HUDEP-2 (cell line): Measurements from ENCODE around the gene KRTAP22-1.

Experiments used
- DNase-seq, 76 experiments: peaks; one replicate each; lab custom pipeline; 2025; ENCODE audit not compliant: unreplicated experiment in 76 of 76; lab: John Stamatoyannopoulos, UW

KRTAP22-1 gene

DNA sequence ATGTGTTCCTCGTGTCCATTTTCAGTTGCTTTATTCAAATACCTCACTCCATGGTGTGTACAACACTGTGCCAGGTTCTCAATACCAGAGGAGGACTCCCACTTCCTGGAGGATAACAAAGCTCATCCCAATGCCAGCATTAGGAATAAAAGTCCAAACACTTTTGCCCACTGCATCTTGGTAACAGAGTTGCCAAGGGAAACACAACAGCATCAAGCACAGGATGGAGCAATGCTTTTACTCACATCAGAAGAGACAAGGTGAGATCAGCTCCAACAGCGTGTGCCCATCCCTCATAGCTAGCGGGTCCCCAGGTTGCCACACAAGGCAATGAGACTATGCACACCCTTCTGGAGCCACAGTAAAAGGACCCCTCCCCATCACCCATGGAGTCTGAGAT, 22.5 kb downstream of the KRTAP22-1 start:
- no peak for DNase-seq

DNA sequence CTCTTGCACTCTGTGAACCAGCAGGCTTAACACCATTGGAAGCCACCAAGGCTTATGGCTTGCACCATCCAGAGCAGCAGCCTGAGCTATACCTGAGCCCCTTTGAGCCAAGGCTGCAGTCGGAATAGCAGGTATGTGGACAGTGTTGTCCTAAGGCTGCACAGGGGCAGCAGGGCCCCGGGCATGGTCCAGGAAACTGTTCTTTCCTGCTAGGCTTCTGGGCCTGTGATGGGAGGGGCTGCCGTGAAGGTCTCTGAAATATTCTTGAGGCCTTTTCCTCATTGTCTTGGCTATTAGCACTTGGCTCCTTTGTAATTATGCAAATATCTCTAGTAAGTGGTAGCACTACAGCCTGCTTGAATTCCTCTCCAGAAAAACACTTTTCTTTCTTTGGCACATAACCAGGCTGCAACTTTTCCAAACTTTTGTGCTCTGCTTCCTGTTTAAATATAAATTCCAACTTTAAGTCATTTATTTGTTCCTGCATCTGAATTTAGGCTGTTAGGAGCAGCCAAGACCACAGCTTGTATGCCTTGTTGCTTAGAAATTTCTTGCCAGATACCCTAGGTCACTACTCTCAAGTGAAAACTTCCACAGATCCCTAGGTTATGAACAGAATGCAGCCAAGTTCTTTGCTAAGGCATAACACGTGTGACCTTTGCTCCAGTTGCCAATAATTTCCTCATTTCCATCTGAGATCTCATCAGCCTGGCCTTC, 24.7 kb downstream of the KRTAP22-1 start:
- no peak for DNase-seq

DNA sequence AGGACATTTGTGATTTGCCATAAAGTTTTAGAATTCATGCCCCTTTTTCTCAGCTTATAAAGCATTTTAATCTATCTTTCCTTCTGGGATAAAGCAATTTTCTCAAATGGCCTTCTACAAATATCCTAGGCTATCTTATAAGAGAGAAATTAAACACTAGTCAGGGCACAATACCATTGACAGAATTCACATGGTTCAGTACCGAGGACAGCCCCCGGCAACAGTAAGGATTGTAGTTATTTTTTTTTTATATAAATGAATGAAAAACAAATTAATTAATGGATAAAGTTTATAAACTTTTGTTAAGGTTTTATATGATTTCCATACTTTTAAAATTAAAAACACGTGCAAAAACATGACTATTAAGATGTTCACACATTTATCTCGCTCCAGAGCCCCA, 27.2 kb downstream of the KRTAP22-1 start:
- DNase-seq, result no peak

DNA sequence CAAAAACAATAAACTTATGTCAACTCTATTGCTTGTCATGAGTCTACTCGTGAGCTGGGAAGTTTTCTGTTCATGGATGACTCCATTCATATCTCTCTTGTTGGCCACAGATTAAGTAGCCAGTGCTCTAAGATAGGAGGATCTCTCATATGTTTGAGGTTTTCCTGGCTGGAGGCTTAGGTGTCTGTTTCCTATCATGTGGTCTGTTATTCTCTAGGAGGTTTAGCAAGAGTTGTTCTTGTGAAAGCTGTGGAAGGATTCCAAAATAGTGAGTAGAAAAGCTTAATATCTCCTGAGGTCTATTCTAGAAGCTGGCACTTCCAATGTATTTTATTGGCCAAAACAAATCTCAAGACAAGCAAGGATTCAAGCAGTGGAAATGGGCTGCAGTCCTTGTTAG, 28.3 kb downstream of the KRTAP22-1 start:
- no peak for DNase-seq

DNA sequence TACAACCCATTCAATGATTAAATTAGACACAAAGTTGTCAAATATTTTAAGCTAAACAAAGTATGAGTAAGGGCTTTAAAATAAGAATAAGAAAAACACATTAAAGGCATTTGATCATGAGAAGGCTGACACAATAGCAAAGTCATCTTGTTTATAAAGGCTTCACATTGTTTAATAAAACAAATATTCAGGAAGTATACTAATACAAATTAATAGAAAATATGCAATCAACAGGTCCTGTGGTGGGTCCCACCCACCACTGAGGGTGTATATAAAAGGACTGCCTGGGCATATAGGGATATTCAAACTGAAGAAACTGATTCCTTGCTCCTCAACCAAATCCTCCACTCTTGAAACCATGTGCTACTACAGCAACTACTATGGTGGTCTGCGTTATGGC, 34.0 kb downstream of the KRTAP22-1 start, which contains the start of gene KRTAP20-2:
TSS of gene KRTAP20-2 (plus strand) at position 301 of the 400 bp plus-strand sequence. CDS start at position 359, 58 bp downstream.
- DNase-seq, result no peak

DNA sequence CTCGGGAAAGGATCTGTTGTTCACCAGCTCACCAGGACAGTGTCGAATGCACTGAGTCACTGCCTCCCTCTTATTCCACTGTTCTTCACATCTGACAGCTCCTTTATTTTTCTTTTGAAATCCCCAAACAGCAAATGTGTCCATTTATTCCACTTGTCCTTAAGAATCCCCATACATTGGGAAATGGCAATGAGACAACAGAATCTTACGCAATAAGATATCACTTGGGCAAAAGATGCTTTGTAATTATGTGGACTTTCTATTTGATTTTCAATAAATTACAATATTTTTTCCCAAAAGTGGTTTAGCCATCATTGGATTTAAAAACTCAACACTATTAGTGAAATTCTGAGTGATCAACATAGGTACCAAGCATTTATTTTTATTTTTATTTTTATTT, 37.8 kb downstream of the KRTAP22-1 start:
- DNase-seq, result no peak

DNA sequence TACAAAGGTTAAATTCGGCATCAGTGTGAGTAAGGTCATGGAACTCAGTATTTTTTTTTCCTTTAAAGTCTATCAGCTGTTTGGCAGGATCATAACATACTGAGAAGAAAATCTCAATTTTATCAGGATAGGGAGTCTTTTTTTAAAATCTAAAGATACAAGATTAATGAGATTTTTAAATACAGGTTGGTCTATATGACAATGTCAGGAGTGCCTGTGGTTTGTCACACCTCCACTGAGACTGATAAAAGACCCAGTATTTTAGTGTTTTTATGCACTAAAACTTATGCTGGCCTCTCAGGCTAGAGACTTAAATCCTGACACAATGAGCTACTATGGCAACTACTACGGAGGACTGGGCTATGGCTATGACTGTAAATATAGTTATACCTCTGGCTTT, 41.7 kb downstream of the KRTAP22-1 start, which contains the start of gene KRTAP20-3:
TSS of gene KRTAP20-3 (plus strand) at position 301 of the 400 bp plus-strand sequence.
- DNase-seq, result no peak

DNA sequence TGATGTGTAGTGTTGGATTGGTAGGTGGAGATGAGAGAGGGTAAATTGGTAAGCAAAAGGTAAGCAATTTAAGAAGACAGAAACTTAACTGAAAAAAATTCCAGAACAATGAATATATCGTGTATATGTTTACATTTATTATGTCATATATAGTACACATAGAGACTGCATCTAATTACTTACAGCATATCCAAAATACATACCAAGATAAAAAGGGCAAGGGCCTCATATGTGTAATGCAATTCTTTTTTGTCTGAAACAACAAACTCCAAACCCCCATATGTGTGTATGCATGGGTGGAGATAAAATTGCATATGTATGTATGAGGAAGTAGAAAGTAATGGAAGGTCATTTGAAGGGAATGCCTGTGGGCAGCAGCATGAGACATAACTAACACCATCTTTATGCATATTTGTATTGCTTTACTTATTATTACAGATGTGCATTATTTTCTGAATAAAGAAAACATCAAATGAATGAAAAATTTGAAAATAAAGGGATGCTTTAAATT, 46.1 kb downstream of the KRTAP22-1 start:
- no peak for DNase-seq
